Mesenteric fat pad (tissue), 1 donor: ENCODE data around the gene PRR30. TPM values are rescaled to one million over a fixed set of nuclear protein-coding genes. Genes with fewer than 3 reads are reported as not detected.

Experiments used
- DNase-seq: peaks from one replicate; pipeline ENCODE4 v3.0.0-alpha.2; 2020; ENCODE audit warnings: low spot score
- total RNA-seq: library from RNA; stranded (reverse); fragmentation: NEBNext Ultra II Directional; extraction: Animal tissue kit (Norgen Biotek cat#: 25700); gene quantifications from one replicate; pipeline ENCODE4 v1.2.1, GENCODE V29; 2021
- donor health status: DM: yes; HTN: yes; CAD: no.

PRR30 gene
- total RNA-seq, 1 donor from 2014 or later, result not detected

- DNase-seq, result no peak
Measured at GRCh38 chr2:27155069-27155520, 15.9 kb upstream of the PRR30 start.

GRCh38 chr2:27154488-27154887 is 15.3 kb upstream of the PRR30 start:
- no peak for DNase-seq

- DNase-seq, result no peak
Measured at GRCh38 chr2:27152796-27153464, 13.7 kb upstream of the PRR30 start.

- DNase-seq, result no peak
Measured at GRCh38 chr2:27152102-27152795, 13.0 kb upstream of the PRR30 start.

- no peak for DNase-seq
Measured at GRCh38 chr2:27150639-27151230, 11.5 kb upstream of the PRR30 start.

GRCh38 chr2:27149570-27150405 is 10.6 kb upstream of the PRR30 start:
- no peak for DNase-seq

GRCh38 chr2:27148801-27149439 is 9.7 kb upstream of the PRR30 start, which contains the start of gene TCF23:
TCF23 (plus strand) TSS chr2:27149004; CDS start chr2:27149134, 130 bp downstream.
- DNase-seq, result no peak

- no peak for DNase-seq
Measured at GRCh38 chr2:27147935-27148334, 8.7 kb upstream of the PRR30 start.

- no peak for DNase-seq
Measured at GRCh38 chr2:27145682-27146081, 6.5 kb upstream of the PRR30 start.

- DNase-seq, result no peak
Measured at GRCh38 chr2:27143285-27143684, 4.1 kb upstream of the PRR30 start.

GRCh38 chr2:27138111-27138510 is 1.1 kb downstream of the PRR30 start:
- no peak for DNase-seq

- no peak for DNase-seq
Measured at GRCh38 chr2:27137322-27137935, 1.8 kb downstream of the PRR30 start.

- DNase-seq, result no peak
Measured at GRCh38 chr2:27136751-27137150, 2.5 kb downstream of the PRR30 start.

- no peak for DNase-seq
Measured at GRCh38 chr2:27135478-27135955, 3.7 kb downstream of the PRR30 start.

GRCh38 chr2:27134781-27135477 is 4.3 kb downstream of the PRR30 start:
- no peak for DNase-seq

- DNase-seq, result peak; percentile 100
Measured at GRCh38 chr2:27133905-27134780, 5.1 kb downstream of the PRR30 start, which contains the start of gene PREB. PREB (minus strand) TSS chr2:27134636; CDS start chr2:27134421, 215 bp downstream.

- no peak for DNase-seq
Measured at GRCh38 chr2:27133195-27133875, 5.9 kb downstream of the PRR30 start.

- DNase-seq, result no peak
Measured at GRCh38 chr2:27131429-27131828, 7.8 kb downstream of the PRR30 start.
